ENCODE results near the gene PLXDC1. TPM values are rescaled to one million over a fixed set of nuclear protein-coding genes. Genes with fewer than 3 reads are reported as not detected.

Gene PLXDC1
- total and polyA plus RNA-seq, 2 of the 13 experiments (the other 11 are each of a cell fraction or from before 2014, with no cell fraction given), result not detected

GRCh38 chr17:39173080-39173479 is 21.6 kb upstream of the PLXDC1 start (continued):
- no peak for TF ChIP-seq BHLHE40 (IDR thresholded peaks at IDR 0.05; ENCODE audit: low read length)
- TF ChIP-seq ZXDC (CRISPR knock-in tag; IDR thresholded peaks at IDR 0.05), result no peak

GRCh38 chr17:39171933-39172332 is 20.5 kb upstream of the PLXDC1 start:
- in situ Hi-C loops (cut with HindIII; ENCODE audit: extremely low pct_ligation_motif_present, low pct_unique_long_range_greater_than_20kb), result loop anchor here (25.0 kb wide), 1 partner anchor 410 kb away; the partner anchor contains the start of gene PSMB3
- BruUV-seq (replicated peaks), result no TSS peak
- intact Hi-C loops (cut with micrococcal nuclease; ENCODE audit: unreplicated experiment), result no loop called here
- H3K27ac ChIP-seq (ENCODE audit: extremely low read length, insufficient read depth, low read length), result no peak overlapping the region
- WGBS (ENCODE audit: low lambda C conversion rate), result 59% methylated on average over 5 of the region's 5 CpGs
- H3K4me2 ChIP-seq (ENCODE audit: low read depth, low read length), result no peak overlapping the region
- FAIRE-seq (no peak), DNase-seq (ENCODE audit: low spot score) (no peak), ATAC-seq (no peak)
- no peaks in the 10 kb centered on the region for H3K36me3 ChIP-seq (replicated peaks in 1 of 2; ENCODE audit: control insufficient read depth in 1 of 2, insufficient read depth in 2 of 2, low read length in 2 of 2)
- no peak overlapping the region for H3K4me3 ChIP-seq (replicated peaks in 1 of 3; ENCODE audit: insufficient read depth in 1 of 3, low read depth in 2 of 3, low read length in 3 of 3)
- no peak overlapping the region for H3K9ac ChIP-seq (ENCODE audit: insufficient read depth, low read depth, low read length)
- no peaks in the 10 kb centered on the region for H3K79me2 ChIP-seq (ENCODE audit: insufficient read depth, low read length)
- no peaks in the 10 kb centered on the region for H3K4me1 ChIP-seq (ENCODE audit: insufficient read depth, low read length)
- H2AFZ ChIP-seq (ENCODE audit: low read length), result no peak overlapping the region
- H3K9me3 ChIP-seq (ENCODE audit: low read length), result no peaks in the 10 kb centered on the region
- TF ChIP-seq IKZF4 (CRISPR knock-in tag; IDR thresholded peaks at IDR 0.05; ENCODE audit: borderline replicate concordance, low read depth, not compliant biosample characterization), result no peak
- no peak for TF ChIP-seq ZNF282 (IDR thresholded peaks at IDR 0.05; ENCODE audit: partially characterized antibody)
- TF ChIP-seq POLR2A (IDR thresholded peaks at IDR 0.05; ENCODE audit: insufficient read depth in 1 of 2, low read depth in 2 of 2, low read length in 2 of 2), result no peak
- TF ChIP-seq HNF1B (CRISPR knock-in tag; IDR thresholded peaks at IDR 0.05), result no peak
- no peak for TF ChIP-seq KMT2B (CRISPR knock-in tag; IDR thresholded peaks at IDR 0.05)
- TF ChIP-seq FOXO4 (CRISPR knock-in tag; conservative IDR thresholded peaks at IDR 0.05), result no peak
- no peak for TF ChIP-seq SOX5 (CRISPR knock-in tag; IDR thresholded peaks at IDR 0.05; ENCODE audit: borderline replicate concordance)
- CTCF ChIA-PET (ENCODE audit: low intra/inter-chr PET ratio, low total read pairs), result no interaction called here
- POLR2A ChIA-PET, result no interaction called here
- no peaks in the 10 kb centered on the region; the same call in 1 of the 2 replicates for H4K20me1 ChIP-seq (ENCODE audit: insufficient read depth, low read length)
- peaks cover 0 to 5% of the 10 kb centered on the region in 2 experiments; a peak in 1 of 5 replicates for H3K27me3 ChIP-seq (ENCODE audit: control insufficient read depth in 1 of 2, insufficient read depth in 2 of 2, low read length in 2 of 2)
